Heart left ventricle (tissue), 13 donors: ENCODE measurements around the gene TMEM204.

ENCODE experiments used
- POLR2A ChIP-seq, 2 donors: fragments of 450-650 bp; IDR thresholded peaks; one replicate each; pipeline ENCODE4 v1.6.1; 2017; ENCODE audit warnings: antibody characterized with exemption in 2 of 2, mild to moderate bottlenecking in 2 of 2, moderate library complexity in 2 of 2
- TF ChIP-seq, protein P1 (sequence below), 12 donors: fragments of 200-600 bp; sonication (generic) in 4 of 12; IDR thresholded peaks; one replicate each; pipeline versions ENCODE4 v1.5.0 to v1.8.0; 2018 to 2022; ENCODE audit warnings: antibody characterized with exemption in 12 of 12, mild to moderate bottlenecking in 5 of 12
- donor health status: ischemic (EF 13 %, LVEDD 7.1; RV severe dilation, severe dysfunction).
- donor health status: DM: no; HTN: yes; CAD: no.
- donor health status: DM: no; HTN: no; CAD: no.
- donor health status: ischemic (EF 25% LVEDD 6.9; RV normal size, moderate dysfunction).
- donor health status: ischemic (EF 25% LVEDD 5.7; RV mildly dilated, moderate dysfunction).
- donor health status: ischemic (EF 35%, LVEDD 5.7; RV mildly dilated, moderate dysfunction).
- donor health status: nonischemic (EF 11% LVEDD 7.7; RV severe dilation, severe dysfunction).
- donor health status: DM: yes; HTN: yes; CAD: no.
- donor health status: PGD.
- donor health status: ischemic (EF 29% LVEDD 5.4; RV normal size, mild dysfunction).
- donor health status: nonischemic (EF 23%, LVEDD 6.1; RV moderate dilation, normal function).

- TF ChIP-seq, protein P1, sequence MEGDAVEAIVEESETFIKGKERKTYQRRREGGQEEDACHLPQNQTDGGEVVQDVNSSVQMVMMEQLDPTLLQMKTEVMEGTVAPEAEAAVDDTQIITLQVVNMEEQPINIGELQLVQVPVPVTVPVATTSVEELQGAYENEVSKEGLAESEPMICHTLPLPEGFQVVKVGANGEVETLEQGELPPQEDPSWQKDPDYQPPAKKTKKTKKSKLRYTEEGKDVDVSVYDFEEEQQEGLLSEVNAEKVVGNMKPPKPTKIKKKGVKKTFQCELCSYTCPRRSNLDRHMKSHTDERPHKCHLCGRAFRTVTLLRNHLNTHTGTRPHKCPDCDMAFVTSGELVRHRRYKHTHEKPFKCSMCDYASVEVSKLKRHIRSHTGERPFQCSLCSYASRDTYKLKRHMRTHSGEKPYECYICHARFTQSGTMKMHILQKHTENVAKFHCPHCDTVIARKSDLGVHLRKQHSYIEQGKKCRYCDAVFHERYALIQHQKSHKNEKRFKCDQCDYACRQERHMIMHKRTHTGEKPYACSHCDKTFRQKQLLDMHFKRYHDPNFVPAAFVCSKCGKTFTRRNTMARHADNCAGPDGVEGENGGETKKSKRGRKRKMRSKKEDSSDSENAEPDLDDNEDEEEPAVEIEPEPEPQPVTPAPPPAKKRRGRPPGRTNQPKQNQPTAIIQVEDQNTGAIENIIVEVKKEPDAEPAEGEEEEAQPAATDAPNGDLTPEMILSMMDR (IDR thresholded peaks at IDR 0.05), result no peak
- no peak for TF ChIP-seq POLR2A (IDR thresholded peaks at IDR 0.05)
These were observed 59.0 kb downstream of the TMEM204 start for GRCh38 chr16:1592446-1592845.
